Stimulated activated memory B cell treated with anti-CD40 and anti-IgM and Interleukin-4, amounts not matched to agents 10 μg/mL and 1 μg/mL and 100 μg/mL, for 72 hours (primary cell): Measurements from ENCODE around the gene ACTR1B.
"Not testable (repeated sequence)": the region's sequence is repeated elsewhere in the genome, so short reads cannot be mapped to it uniquely, and the experiment has no call there.

Experiments
- ATAC-seq: fragments of 150-1000 bp; cut with Tn5 transposase; 2 replicates; pipeline ENCODE4 v1.10.0; 2021
- H3K27ac Mint-ChIP-seq: one replicate; pipeline ENCODE4 v1.8.0; 2022; ENCODE audit warnings: mild to moderate bottlenecking, mixed read lengths
- H3K27me3 Mint-ChIP-seq: one replicate; pipeline ENCODE4 v1.8.0; 2022; ENCODE audit warnings: mixed read lengths
- H3K36me3 Mint-ChIP-seq: one replicate; pipeline ENCODE4 v1.8.0; 2022; ENCODE audit warnings: mixed read lengths
- H3K4me1 Mint-ChIP-seq: one replicate; pipeline ENCODE4 v1.8.0; 2022; ENCODE audit warnings: mixed read lengths
- H3K4me3 Mint-ChIP-seq: one replicate; pipeline ENCODE4 v1.8.0; 2022; ENCODE audit warnings: mild to moderate bottlenecking, moderate library complexity, mixed read lengths
- H3K9me3 Mint-ChIP-seq: one replicate; pipeline ENCODE4 v1.8.0; 2022; ENCODE audit warnings: mixed read lengths

The ACTR1B gene

GRCh38 chr2:97656905-97657587 is 6.8 kb downstream of the ACTR1B start:
- H3K27ac Mint-ChIP-seq, result no peak overlapping the region
- H3K9me3 Mint-ChIP-seq, result no peaks in the 10 kb centered on the region
- H3K36me3 Mint-ChIP-seq, result peaks cover 59% of the 10 kb centered on the region
- no peak overlapping the region for H3K4me3 Mint-ChIP-seq
- peaks cover 41% of the 10 kb centered on the region for H3K4me1 Mint-ChIP-seq
- ATAC-seq, result no peak
- H3K27me3 Mint-ChIP-seq, result no peaks in the 10 kb centered on the region

DNA sequence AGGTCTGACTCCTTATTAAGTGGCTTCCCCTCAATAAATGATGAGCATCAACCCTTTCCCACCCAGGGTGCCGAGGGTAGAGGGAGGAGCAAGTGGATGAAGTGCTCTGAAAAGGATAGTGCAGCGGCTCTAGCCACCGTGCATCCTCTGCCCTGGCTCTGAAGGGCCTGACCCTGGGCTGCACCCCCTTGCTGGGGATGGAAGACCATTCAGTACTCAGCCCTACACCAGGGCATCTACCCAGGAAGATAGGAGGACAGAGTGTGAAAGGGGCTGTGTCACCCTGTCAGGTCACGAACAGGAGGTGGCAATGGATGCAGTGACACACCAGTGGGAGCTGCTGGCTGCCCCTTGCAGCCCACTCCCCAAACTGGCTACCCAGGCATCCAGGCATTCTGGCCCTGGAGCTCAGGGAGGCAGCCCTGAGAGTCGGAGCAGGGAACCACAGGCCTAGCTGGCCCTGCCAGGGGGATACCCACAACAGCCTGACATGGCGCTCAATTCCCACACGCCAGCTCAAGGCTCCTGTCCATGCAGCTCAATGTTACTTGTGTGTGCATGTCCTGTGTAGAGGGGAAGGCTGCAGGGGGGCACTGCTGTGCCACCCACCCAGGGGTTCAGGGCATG is 7.6 kb downstream of the ACTR1B start:
- H3K4me3 Mint-ChIP-seq, result no peak overlapping the region
- H3K4me1 Mint-ChIP-seq, result peaks cover 32% of the 10 kb centered on the region
- no peaks in the 10 kb centered on the region for H3K27me3 Mint-ChIP-seq
- peaks cover 60% of the 10 kb centered on the region for H3K36me3 Mint-ChIP-seq
- no peak for ATAC-seq
- H3K9me3 Mint-ChIP-seq, result no peaks in the 10 kb centered on the region
- no peak overlapping the region for H3K27ac Mint-ChIP-seq

- Mint-ChIP-seq H3K27me3 (no peaks in the 10 kb centered on the region), H3K36me3 (peaks cover 63% of the 10 kb centered on the region), H3K9me3 (no peaks in the 10 kb centered on the region), H3K27ac (peak overlapping the region; percentile 5), H3K4me1 (peaks cover 26% of the 10 kb centered on the region), H3K4me3 (no peak overlapping the region)
- ATAC-seq, result no peak
Observed at GRCh38 chr2:97654791-97655190, 9.1 kb downstream of the ACTR1B start.

DNA sequence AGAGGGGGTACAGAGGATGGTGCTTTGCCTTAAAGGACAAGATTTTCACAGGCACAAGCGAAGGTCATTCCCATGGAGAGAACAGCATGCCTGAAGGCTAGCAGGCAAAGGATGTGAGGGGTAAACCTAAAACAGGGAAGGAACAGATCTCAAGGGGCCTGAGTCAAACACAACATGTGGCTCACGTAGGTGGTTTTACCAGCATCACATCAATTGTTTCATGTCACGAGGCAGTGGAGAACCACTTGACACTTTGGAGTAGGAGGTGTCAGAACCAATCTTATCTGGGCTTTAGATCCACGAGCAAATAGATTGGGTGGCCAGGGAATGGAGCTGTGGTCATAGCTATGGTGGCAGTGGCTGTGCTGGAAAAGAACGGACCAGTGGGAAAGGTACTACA is 9.5 kb downstream of the ACTR1B start:
- H3K27me3 Mint-ChIP-seq, result no peaks in the 10 kb centered on the region
- ATAC-seq, result no peak

GRCh38 chr2:97653874-97654273 is 10.0 kb downstream of the ACTR1B start:
- Mint-ChIP-seq H3K4me1 (peaks cover 24% of the 10 kb centered on the region), H3K4me3 (no peak overlapping the region), H3K27ac (no peak overlapping the region), H3K36me3 (peaks cover 70% of the 10 kb centered on the region), H3K27me3 (no peaks in the 10 kb centered on the region), H3K9me3 (no peaks in the 10 kb centered on the region)
- no peak for ATAC-seq

More for the DNA sequence above, 9.5 kb downstream of the ACTR1B start:
- Mint-ChIP-seq H3K4me1 (peaks cover 24% of the 10 kb centered on the region), H3K9me3 (no peaks in the 10 kb centered on the region), H3K4me3 (no peak overlapping the region), H3K36me3 (peaks cover 66% of the 10 kb centered on the region), H3K27ac (peak overlapping the region; percentile 5)

DNA sequence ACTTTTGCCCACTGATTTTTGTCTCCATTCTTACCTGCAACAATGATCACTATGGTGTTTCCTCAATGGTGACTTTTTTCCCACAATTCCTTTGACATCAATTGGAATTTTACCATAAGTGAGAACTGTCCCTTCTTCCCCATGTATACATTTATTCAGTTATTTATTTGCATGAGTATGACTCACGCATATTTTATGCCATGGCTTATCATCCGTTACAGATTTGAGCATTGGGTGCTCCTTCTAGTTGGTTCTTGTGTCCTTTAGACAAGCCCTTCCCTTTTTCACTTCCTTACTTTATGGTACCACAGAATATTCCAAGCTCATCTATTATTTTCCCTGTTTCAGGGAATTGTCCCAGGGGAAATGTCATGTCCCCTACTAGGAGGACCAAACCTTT is 10.4 kb downstream of the ACTR1B start:
- peaks cover 26% of the 10 kb centered on the region for H3K4me1 Mint-ChIP-seq
- no peak overlapping the region for H3K27ac Mint-ChIP-seq
- no peaks in the 10 kb centered on the region for H3K27me3 Mint-ChIP-seq
- ATAC-seq, result no peak
- no peak overlapping the region for H3K4me3 Mint-ChIP-seq
- H3K9me3 Mint-ChIP-seq, result no peaks in the 10 kb centered on the region
- H3K36me3 Mint-ChIP-seq, result peaks cover 70% of the 10 kb centered on the region

DNA sequence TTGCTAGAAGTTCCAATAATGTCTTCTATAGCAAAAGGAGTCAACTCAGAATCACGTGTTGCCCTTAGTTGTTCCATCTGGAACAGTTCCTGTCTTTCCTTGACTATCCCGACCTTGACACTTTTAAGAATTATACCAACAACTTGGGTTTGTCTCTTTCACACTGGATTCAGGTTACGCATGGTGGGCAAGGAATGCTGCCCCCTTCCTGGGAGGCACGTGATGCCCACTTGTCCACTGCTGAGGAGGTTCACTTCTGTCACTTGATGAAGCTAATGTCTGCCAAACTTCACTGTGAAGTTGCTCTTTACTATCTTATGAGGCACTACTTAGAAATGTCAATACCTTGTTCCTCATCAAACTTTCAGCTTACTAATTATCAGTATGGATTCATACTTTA is 12.7 kb downstream of the ACTR1B start:
- H3K36me3 Mint-ChIP-seq, result peaks cover 64% of the 10 kb centered on the region
- H3K4me1 Mint-ChIP-seq, result peaks cover 39% of the 10 kb centered on the region
- no peaks in the 10 kb centered on the region for H3K27me3 Mint-ChIP-seq
- H3K4me3 Mint-ChIP-seq, result no peak overlapping the region
- ATAC-seq, result no peak
- no peaks in the 10 kb centered on the region for H3K9me3 Mint-ChIP-seq
- H3K27ac Mint-ChIP-seq, result no peak overlapping the region

GRCh38 chr2:97646977-97647376 is 16.9 kb downstream of the ACTR1B start:
- Mint-ChIP-seq H3K27ac (peak overlapping the region; percentile 92), H3K36me3 (peaks cover 36% of the 10 kb centered on the region)

GRCh38 chr2:97645695-97646629 is 17.9 kb downstream of the ACTR1B start, which contains the start of gene COX5B:
TSS of gene COX5B (plus strand) at chr2:97646062. CDS start at chr2:97646087, 25 bp downstream.
- peak; percentile 98 for ATAC-seq
- peak within 1 kb of the TSS; percentile 92 for H3K27ac Mint-ChIP-seq
- peaks cover 32% of the 10 kb centered on the region for H3K36me3 Mint-ChIP-seq
- H3K4me1 Mint-ChIP-seq, result peaks cover 22% of the 10 kb centered on the region
- H3K4me3 Mint-ChIP-seq, result peak within 1 kb of the TSS; percentile 93
- no peaks in the 10 kb centered on the region for H3K27me3 Mint-ChIP-seq
- no peaks in the 10 kb centered on the region for H3K9me3 Mint-ChIP-seq

More at GRCh38 chr2:97646977-97647376, 16.9 kb downstream of the ACTR1B start:
- no peak for ATAC-seq
- no peaks in the 10 kb centered on the region for H3K27me3 Mint-ChIP-seq
- H3K4me1 Mint-ChIP-seq, result peaks cover 22% of the 10 kb centered on the region
- peak overlapping the region; percentile 93 for H3K4me3 Mint-ChIP-seq
- H3K9me3 Mint-ChIP-seq, result no peaks in the 10 kb centered on the region

- ATAC-seq, result peak; percentile 73
- Mint-ChIP-seq H3K36me3 (peaks cover 28% of the 10 kb centered on the region), H3K27me3 (peaks cover 3% of the 10 kb centered on the region), H3K9me3 (no peaks in the 10 kb centered on the region), H3K4me3 (peak overlapping the region; percentile 93), H3K4me1 (peaks cover 22% of the 10 kb centered on the region), H3K27ac (peak overlapping the region; percentile 92)
Observed at GRCh38 chr2:97645112-97645694, 18.6 kb downstream of the ACTR1B start.

- Mint-ChIP-seq H3K27me3 (peaks cover 12% of the 10 kb centered on the region), H3K4me3 (no peak overlapping the region)
Observed at GRCh38 chr2:97644023-97644717, 19.7 kb downstream of the ACTR1B start.

DNA sequence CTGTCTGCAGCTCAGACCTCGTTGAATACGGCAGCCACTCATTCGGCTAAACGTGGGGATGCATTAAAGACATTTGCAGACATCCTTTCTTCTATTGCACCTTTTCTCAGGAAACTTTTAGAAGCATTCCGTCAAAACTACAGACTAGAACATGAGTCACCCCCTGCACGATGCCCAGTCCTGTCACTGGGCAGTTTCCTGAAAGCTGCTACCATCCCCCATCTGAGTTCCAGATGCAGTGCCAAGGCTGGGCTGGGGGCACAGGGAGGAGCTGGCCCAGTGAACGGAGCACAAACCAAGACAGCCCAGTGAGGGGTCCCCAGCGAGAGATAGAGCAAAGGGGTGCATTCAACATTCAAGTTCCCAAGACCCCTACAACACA is 37.8 kb downstream of the ACTR1B start:
- not testable (repeated sequence) for H3K4me3 Mint-ChIP-seq, H3K4me1 Mint-ChIP-seq, ATAC-seq, H3K9me3 Mint-ChIP-seq, H3K27ac Mint-ChIP-seq, H3K36me3 Mint-ChIP-seq
- peaks cover 31% of the 10 kb centered on the region for H3K27me3 Mint-ChIP-seq

More at GRCh38 chr2:97644023-97644717, 19.7 kb downstream of the ACTR1B start:
- peaks cover 20% of the 10 kb centered on the region for H3K36me3 Mint-ChIP-seq
- ATAC-seq, result no peak
- no peaks in the 10 kb centered on the region for H3K9me3 Mint-ChIP-seq
- H3K27ac Mint-ChIP-seq, result no peak overlapping the region
- H3K4me1 Mint-ChIP-seq, result peaks cover 22% of the 10 kb centered on the region

- H3K27ac Mint-ChIP-seq, H3K9me3 Mint-ChIP-seq, H3K4me1 Mint-ChIP-seq, H3K4me3 Mint-ChIP-seq, H3K36me3 Mint-ChIP-seq, ATAC-seq: not testable (repeated sequence)
- H3K27me3 Mint-ChIP-seq, result peaks cover 26% of the 10 kb centered on the region
Observed at GRCh38 chr2:97625354-97626048, 38.3 kb downstream of the ACTR1B start.

GRCh38 chr2:97622976-97623375 is 40.9 kb downstream of the ACTR1B start:
- H3K4me3 Mint-ChIP-seq, H3K9me3 Mint-ChIP-seq, ATAC-seq, H3K4me1 Mint-ChIP-seq, H3K27ac Mint-ChIP-seq, H3K36me3 Mint-ChIP-seq: not testable (repeated sequence)
- peaks cover 16% of the 10 kb centered on the region for H3K27me3 Mint-ChIP-seq
